NCI-H774 (cell line): ENCODE results near the gene SNORC.

Experiments used
- DNase-seq: peaks from one replicate; lab custom pipeline; 2025; lab: John Stamatoyannopoulos, UW

The SNORC gene

GRCh38 chr2:232926431-232926939 is 56.4 kb downstream of the SNORC start:
- DNase-seq, result no peak

GRCh38 chr2:232927032-232927792 is 57.1 kb downstream of the SNORC start:
- no peak for DNase-seq

- DNase-seq, result peak; percentile 15
Measured at GRCh38 chr2:232927793-232928550, 57.9 kb downstream of the SNORC start.
